IMR-90 (cell line): Measurements from ENCODE around the gene SYT6. TPM values are rescaled to one million over a fixed set of nuclear protein-coding genes. Genes with fewer than 3 reads are reported as not detected.

Experiments used
- ATAC-seq: fragments of 200-7000 bp; cut with Tn5 transposase; 2 replicates; pipeline ENCODE4 v1.9.1; 2020; ENCODE audit warnings: low read depth, mild to moderate bottlenecking, moderate library complexity
- BruUV-seq: library from RNA; stranded (reverse); fragments of 400-500 nt; replicated peaks from 2 replicates; lab custom pipeline; 2021; lab: Mats Ljungman, UMichigan
- CTCF ChIA-PET: fragments of 300-600 bp; formaldehyde crosslinking; extraction: SDS; loops from one replicate; lab custom pipeline; 2021; ENCODE audit warnings: antibody characterized with exemption; lab: Yijun Ruan, JAX
- POLR2A ChIA-PET: fragments of 300-600 bp; sonication (Branson Sonifier 250); formaldehyde crosslinking; loops from one replicate; lab custom pipeline; 2022; ENCODE audit warnings: antibody characterized with exemption; ENCODE audit not compliant: unreplicated experiment; lab: Charles Lee
- DNase-seq: peaks from one replicate; pipeline ENCODE4 v3.0.0; 2013
- H2AFZ ChIP-seq: replicated peaks from 2 replicates; pipeline ENCODE3; 2013; ENCODE audit warnings: low read length, mild to moderate bottlenecking; ENCODE audit not compliant: poor library complexity
- H2AK5ac ChIP-seq: 2 replicates; pipeline ENCODE4 v1.6.1; 2013; ENCODE audit warnings: low read depth, low read length, inconsistent platforms
- H2AK9ac ChIP-seq: replicated peaks from 2 replicates; pipeline ENCODE3; 2013; ENCODE audit warnings: mild to moderate bottlenecking, low read depth, low read length, moderate library complexity; ENCODE audit not compliant: poor library complexity
- H2BK120ac ChIP-seq: 2 replicates; pipeline ENCODE4 v1.6.1; 2013; ENCODE audit warnings: low read depth, low read length, inconsistent platforms
- H2BK15ac ChIP-seq: 3 replicates; pipeline ENCODE4 v1.6.1; 2013; ENCODE audit warnings: low read depth, low read length, inconsistent platforms
- H2BK20ac ChIP-seq: 2 replicates; pipeline ENCODE4 v1.6.1; 2013; ENCODE audit warnings: low read depth, mild to moderate bottlenecking, inconsistent platforms, low read length, moderate library complexity
- H2BK5ac ChIP-seq: 2 replicates; pipeline ENCODE4 v1.6.1; 2013; ENCODE audit warnings: mild to moderate bottlenecking, low read depth, low read length, inconsistent platforms; ENCODE audit not compliant: poor library complexity, severe bottlenecking
- H3K14ac ChIP-seq: replicated peaks from 2 replicates; pipeline ENCODE4 v1.6.1; 2013; ENCODE audit warnings: low read depth, low read length, inconsistent platforms
- H3K18ac ChIP-seq: 2 replicates; pipeline ENCODE4 v1.6.1; 2013; ENCODE audit warnings: low read depth, low read length, control low read depth
- H3K23ac ChIP-seq: 2 replicates; pipeline ENCODE4 v1.6.1; 2013; ENCODE audit warnings: low read depth, low read length, inconsistent platforms
- H3K27ac ChIP-seq: 2 replicates; pipeline ENCODE4 v1.5.1; 2013; ENCODE audit warnings: mild to moderate bottlenecking, control low read depth, low read length; ENCODE audit not compliant: insufficient read depth
- H3K27me3 ChIP-seq: 2 replicates; pipeline ENCODE4 v1.6.1; 2013; ENCODE audit warnings: low read length; ENCODE audit not compliant: control insufficient read depth, insufficient read depth
- H3K36me3 ChIP-seq: 2 replicates; pipeline ENCODE4 v1.6.1; 2013; ENCODE audit warnings: low read length, mixed read lengths; ENCODE audit not compliant: control insufficient read depth, insufficient read depth
- H3K4ac ChIP-seq: 2 replicates; pipeline ENCODE4 v1.6.1; 2013; ENCODE audit warnings: low read depth, low read length, inconsistent platforms
- H3K4me1 ChIP-seq: 2 replicates; pipeline ENCODE4 v1.6.1; 2013; ENCODE audit warnings: low read length, mixed read lengths; ENCODE audit not compliant: control insufficient read depth, insufficient read depth
- H3K4me2 ChIP-seq: 2 replicates; pipeline ENCODE4 v1.6.1; 2013; ENCODE audit warnings: low read depth, mild to moderate bottlenecking, control low read depth, low read length, moderate library complexity
- H3K4me3 ChIP-seq: 2 replicates; pipeline ENCODE4 v1.5.1; 2013; ENCODE audit warnings: low read depth, mild to moderate bottlenecking, control low read depth, low read length, moderate library complexity; ENCODE audit not compliant: insufficient read depth
- H3K56ac ChIP-seq: 2 replicates; pipeline ENCODE4 v1.6.1; 2013; ENCODE audit warnings: low read length, inconsistent platforms; ENCODE audit not compliant: insufficient read depth; ENCODE audit errors: extremely low read depth
- H3K79me1 ChIP-seq, 2 experiments: 2 replicates each; pipeline ENCODE4 v1.6.1; 2013; ENCODE audit warnings: low read length in 2 of 2, inconsistent platforms in 1 of 2, low read depth in 1 of 2
- H3K9ac ChIP-seq: 2 replicates; pipeline ENCODE4 v1.6.1; 2013; ENCODE audit warnings: low read depth, low read length, control low read depth
- H3K9me1 ChIP-seq: 2 replicates; pipeline ENCODE4 v1.6.1; 2013; ENCODE audit warnings: low read length, inconsistent platforms; ENCODE audit not compliant: insufficient read depth
- H3K9me3 ChIP-seq: 2 replicates; pipeline ENCODE4 v1.6.1; 2013; ENCODE audit warnings: low read length; ENCODE audit not compliant: control insufficient read depth, insufficient read depth
- H4K20me1 ChIP-seq: 2 replicates; pipeline ENCODE4 v1.6.1; 2013; ENCODE audit warnings: low read length, inconsistent platforms; ENCODE audit not compliant: insufficient read depth
- H4K5ac ChIP-seq: 2 replicates; pipeline ENCODE4 v1.6.1; 2013; ENCODE audit warnings: mild to moderate bottlenecking, low read depth, low read length, control low read depth
- H4K8ac ChIP-seq, 2 experiments: 2 replicates each; pipeline ENCODE4 v1.6.1; 2013; ENCODE audit warnings: low read depth in 2 of 2, low read length in 2 of 2, control low read depth in 1 of 2, inconsistent platforms in 1 of 2
- H4K91ac ChIP-seq: 2 replicates; pipeline ENCODE4 v1.6.1; 2013; ENCODE audit warnings: low read depth, low read length, inconsistent platforms; ENCODE audit not compliant: insufficient read depth
- CEBPB ChIP-seq: IDR thresholded peaks from 2 replicates; pipeline ENCODE4 v1.6.1; 2012; ENCODE audit warnings: low read depth, low read length, improper control_type of control experiment
- FOS ChIP-seq: fragments of 150-350 bp; IDR thresholded peaks from 2 replicates; pipeline ENCODE4 v1.6.1; 2016; ENCODE audit warnings: low read depth, low read length
- MAFK ChIP-seq: IDR thresholded peaks from 2 replicates; pipeline ENCODE4 v1.6.1; 2012; ENCODE audit warnings: low read depth, low read length, improper control_type of control experiment
- NFE2L2 ChIP-seq: fragments of 150-350 bp; IDR thresholded peaks from 2 replicates; pipeline ENCODE4 v1.6.1; 2016; ENCODE audit warnings: low read depth, mild to moderate bottlenecking, low read length
- POLR2A ChIP-seq: IDR thresholded peaks from 2 replicates; pipeline ENCODE4 v1.6.1; 2012; ENCODE audit warnings: mild to moderate bottlenecking, low read depth, low read length
- RFX5 ChIP-seq: IDR thresholded peaks from 2 replicates; pipeline ENCODE4 v1.8.0; 2012; ENCODE audit warnings: low read depth, mild to moderate bottlenecking, low read length, moderate library complexity
- USF2 ChIP-seq: fragments of 150-350 bp; IDR thresholded peaks from 2 replicates; pipeline ENCODE4 v1.6.1; 2017; ENCODE audit warnings: mild to moderate bottlenecking, antibody characterized with exemption, low read length, low read depth
- WGBS, 2 experiments: methylation state at CpG; one replicate each; pipeline versions ENCODE4 v1.1.5 to v1.1.7; 2013; ENCODE audit warnings: missing lambda C conversion rate in 2 of 2; ENCODE audit not compliant: insufficient read length in 1 of 2; ENCODE audit errors: extremely low coverage in 2 of 2; 5-methylcytosine and 5-hydroxymethylcytosine counted together
- dilution Hi-C: fragments of 300-500 bp; cut with HindIII; formaldehyde crosslinking; loops from one replicate; pipeline ENCODE4 v1.14.3; 2018; ENCODE audit warnings: low sequenced_read_pairs; ENCODE audit not compliant: unreplicated experiment
- in situ Hi-C: fragments of 300-500 bp; cut with MboI; formaldehyde crosslinking; loops from 3 replicates; pipeline ENCODE4 v1.14.3; 2019; ENCODE audit warnings: low sequenced_read_pairs, inconsistent platforms, mixed read lengths
- intact Hi-C: fragments of 100-400 bp; cut with micrococcal nuclease; formaldehyde crosslinking; loops from 2 replicates; pipeline ENCODE4 v1.10.0; 2022
- polyA plus RNA-seq, 3 experiments: library from polyadenylated mRNA; depleted of rRNA; stranded (reverse); fragments of >200 nt; gene quantifications; 2 replicates each; pipeline ENCODE4 v1.2.3, GENCODE V29; 2012; ENCODE audit warnings: low replicate concordance in 1 of 3
- total RNA-seq: library from RNA; depleted of rRNA; stranded (reverse); fragments of >200 nt; gene quantifications from 2 replicates; pipeline ENCODE4 v1.2.3, GENCODE V29; 2012

The SYT6 gene
- total and polyA plus RNA-seq, 2 of the 4 experiments (the other 2 are of a cell fraction) = not detected

- no peak overlapping the region for H3K9ac ChIP-seq
- no peak overlapping the region for H3K4me2 ChIP-seq
- no peak overlapping the region for H3K23ac ChIP-seq
- H3K27ac ChIP-seq = no peak overlapping the region
- dilution Hi-C loops (no loop called here), in situ Hi-C loops (no loop called here), intact Hi-C loops (no loop called here)
- H3K56ac ChIP-seq = no peak overlapping the region
- no peak overlapping the region for H2AK9ac ChIP-seq
- H2BK15ac ChIP-seq = no peak overlapping the region
- no peak overlapping the region for H3K4ac ChIP-seq
- no peak overlapping the region for H2BK120ac ChIP-seq
- no peaks in the 10 kb centered on the region for H3K79me1 ChIP-seq
- H2AK5ac ChIP-seq = no peak overlapping the region
- H3K14ac ChIP-seq = no peak overlapping the region
- no peak overlapping the region for H2BK20ac ChIP-seq
- TF ChIP-seq RFX5 (no peak), NFE2L2 (no peak), CEBPB (no peak), MAFK (no peak), POLR2A (no peak), USF2 (no peak), FOS (no peak)
- no peak overlapping the region for H4K91ac ChIP-seq
- H3K4me3 ChIP-seq = no peak overlapping the region
- BruUV-seq = no TSS peak
- no peak overlapping the region for H3K18ac ChIP-seq
- H3K36me3 ChIP-seq = no peaks in the 10 kb centered on the region
- no peaks in the 10 kb centered on the region for H4K20me1 ChIP-seq
- no peak overlapping the region for H4K5ac ChIP-seq
- no peak overlapping the region for H2BK5ac ChIP-seq
- WGBS, 2 experiments = no CpG with 5 or more reads among the region's 2 CpGs
- H3K9me1 ChIP-seq = no peaks in the 10 kb centered on the region
- DNase-seq = no peak
- H3K27me3 ChIP-seq = peaks cover 35% of the 10 kb centered on the region
- ChIA-PET POLR2A (no interaction called here), CTCF (no interaction called here)
- H2AFZ ChIP-seq = no peak overlapping the region
- no peak overlapping the region for H4K8ac ChIP-seq
- no peaks in the 10 kb centered on the region for H3K9me3 ChIP-seq
- no peaks in the 10 kb centered on the region for H3K4me1 ChIP-seq
- ATAC-seq = no peak
These were observed 71.4 kb downstream of the SYT6 start for GRCh38 chr1:114082304-114082630.
